Measurements from ENCODE around the gene NTF4.
"Not testable (repeated sequence)": the region's sequence is repeated elsewhere in the genome, so short reads cannot be mapped to it uniquely, and the experiment has no call there.

The NTF4 gene

DNA sequence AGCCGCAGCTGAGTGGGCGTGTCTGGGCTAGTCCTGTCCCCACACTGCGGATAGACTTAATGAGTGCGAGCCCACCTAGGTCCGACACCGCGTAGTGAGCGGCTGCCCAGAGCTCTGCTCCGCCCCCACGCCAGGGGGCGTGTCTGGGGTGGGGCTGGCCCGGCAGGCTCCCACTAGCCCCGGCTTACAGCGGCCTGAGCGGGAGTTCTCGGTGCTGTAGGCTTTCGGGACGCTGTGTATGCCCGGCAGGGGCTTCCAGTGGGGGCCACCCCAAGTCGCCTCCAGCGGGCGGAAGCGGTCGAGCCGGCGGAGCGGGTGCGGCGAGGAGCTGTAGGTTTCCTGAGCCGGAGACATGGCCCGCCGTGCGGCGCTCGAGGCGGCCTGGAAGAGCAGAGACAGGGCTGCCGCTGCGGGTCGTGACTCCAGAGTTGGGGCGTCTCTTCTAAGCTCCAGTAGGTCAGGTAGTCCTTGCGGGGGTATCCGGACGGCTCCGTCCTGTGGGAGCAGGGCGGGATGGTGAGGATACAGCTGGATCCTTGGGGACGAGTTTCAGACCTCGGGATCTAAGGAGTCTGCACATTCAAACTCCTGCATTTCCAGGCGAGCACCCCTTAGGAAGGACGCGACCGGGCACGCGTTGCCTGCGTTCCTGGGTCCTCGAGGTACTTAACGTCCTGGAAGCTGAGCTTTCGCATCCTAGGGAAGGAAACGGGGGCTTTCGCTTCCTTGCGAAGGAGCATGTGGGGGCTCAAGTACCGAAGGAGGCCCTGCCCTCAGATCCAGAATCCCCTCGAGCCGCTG, 8.3 kb downstream of the NTF4 start:
- DNase-seq = peak; percentile 27 to 63

GRCh38 chr19:49050376-49051033, 14.1 kb downstream of the NTF4 start:
- not testable (repeated sequence) for DNase-seq

DNA sequence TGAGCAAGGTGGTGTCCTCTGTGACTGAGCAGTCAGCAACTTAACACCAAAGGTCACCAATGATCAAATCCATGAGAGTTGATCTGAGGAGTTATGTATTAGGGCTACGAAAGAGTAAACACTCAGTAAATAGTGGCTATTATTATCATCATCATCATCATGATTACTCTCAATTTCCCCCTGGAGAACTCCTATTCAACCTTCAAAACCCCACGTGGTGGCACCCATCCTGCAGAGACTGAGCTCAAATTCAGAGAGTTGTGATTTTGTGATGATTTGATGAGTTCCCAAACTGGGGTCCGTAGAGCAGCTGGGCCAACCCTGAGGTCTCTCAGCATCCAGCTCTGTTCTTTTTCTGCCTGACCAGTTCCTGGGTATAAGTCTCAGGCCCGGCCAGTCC, 14.8 kb downstream of the NTF4 start:
- not testable (repeated sequence) for DNase-seq

DNA sequence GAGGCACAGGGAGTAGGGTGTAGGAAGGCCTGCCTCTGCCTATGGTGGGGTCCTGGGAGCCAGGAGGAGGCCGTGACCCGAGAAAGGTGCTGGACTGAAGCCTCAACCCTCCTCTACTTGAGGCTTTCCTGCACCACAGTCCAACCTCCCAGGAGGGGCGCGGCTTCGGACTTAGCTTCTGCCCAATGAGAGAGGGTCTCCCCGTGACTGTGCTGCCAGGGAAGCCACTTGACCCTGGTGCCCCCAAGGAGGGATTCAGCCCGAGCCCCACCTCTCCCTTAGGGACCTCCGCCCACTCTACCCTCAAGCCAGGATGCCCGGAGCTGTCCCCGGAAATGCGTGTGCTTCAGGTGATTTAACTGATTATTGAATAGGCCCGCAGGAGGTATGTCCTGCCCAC, 15.6 kb downstream of the NTF4 start, which contains the start of gene CGB8:
TSS of gene CGB8 (minus strand) at position 101 of the 400 bp plus-strand sequence. CDS start 372 bp downstream, outside the sequence.
- not testable (repeated sequence) for DNase-seq

DNA sequence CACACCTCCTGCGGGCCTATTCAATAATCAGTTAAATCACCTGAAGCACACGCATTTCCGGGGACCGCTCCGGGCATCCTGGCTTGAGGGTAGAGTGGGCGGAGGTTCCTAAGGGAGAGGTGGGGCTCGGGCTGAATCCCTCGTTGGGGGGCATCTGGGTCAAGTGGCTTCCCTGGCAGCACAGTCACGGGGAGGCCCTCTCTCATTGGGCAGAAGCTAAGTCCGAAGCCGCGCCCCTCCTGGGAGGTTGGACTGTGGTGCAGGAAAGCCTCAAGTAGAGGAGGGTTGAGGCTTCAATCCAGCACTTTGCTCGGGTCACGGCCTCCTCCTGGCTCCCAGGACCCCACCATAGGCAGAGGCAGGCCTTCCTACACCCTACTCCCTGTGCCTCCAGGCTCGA, 21.1 kb downstream of the NTF4 start, which contains the start of gene CGB5:
TSS of gene CGB5 (plus strand) at position 301 of the 400 bp plus-strand sequence. CDS start 362 bp downstream, outside the sequence.
- DNase-seq = not testable (repeated sequence)

DNA sequence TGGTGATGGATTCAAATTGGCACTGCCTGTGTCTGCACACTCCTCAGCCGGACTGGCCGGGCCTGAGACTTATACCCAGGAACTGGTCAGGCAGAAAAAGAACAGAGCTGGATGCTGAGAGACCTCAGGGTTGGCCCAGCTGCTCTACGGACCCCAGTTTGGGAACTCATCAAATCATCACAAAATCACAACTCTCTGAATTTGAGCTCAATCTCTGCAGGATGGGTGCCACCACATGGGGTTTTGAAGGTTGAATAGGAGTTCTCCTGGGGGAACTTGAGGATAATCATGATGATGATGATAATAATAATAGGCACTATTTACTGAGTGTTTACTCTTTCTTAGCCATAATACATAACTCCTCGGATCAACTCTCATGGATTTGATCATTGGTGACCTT, 22.0 kb downstream of the NTF4 start:
- not testable (repeated sequence) for DNase-seq

- DNase-seq = no peak
These were observed 22.4 kb downstream of the NTF4 start for GRCh38 chr19:49042177-49042576.

DNA sequence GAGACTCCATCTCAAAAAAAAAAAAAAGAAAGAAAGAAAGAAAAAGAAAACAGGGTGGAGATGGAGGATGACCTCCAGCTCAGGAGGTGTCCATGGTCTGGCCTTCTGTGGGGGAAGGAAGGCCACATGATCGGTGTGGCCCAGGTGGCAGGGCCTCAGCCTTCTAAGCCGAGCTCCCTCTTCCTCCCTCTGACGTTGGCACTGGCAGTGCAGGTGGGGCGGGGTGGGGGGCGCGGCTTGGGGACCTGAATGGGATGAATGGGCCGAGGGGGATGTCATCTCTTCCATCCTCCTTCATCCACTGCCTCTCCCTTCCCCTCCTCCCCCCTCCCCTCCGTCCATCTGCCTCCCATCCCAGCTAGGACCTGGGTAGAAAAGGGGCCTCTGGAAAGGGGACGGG, 24.9 kb downstream of the NTF4 start:
- DNase-seq = not testable (repeated sequence)

DNA sequence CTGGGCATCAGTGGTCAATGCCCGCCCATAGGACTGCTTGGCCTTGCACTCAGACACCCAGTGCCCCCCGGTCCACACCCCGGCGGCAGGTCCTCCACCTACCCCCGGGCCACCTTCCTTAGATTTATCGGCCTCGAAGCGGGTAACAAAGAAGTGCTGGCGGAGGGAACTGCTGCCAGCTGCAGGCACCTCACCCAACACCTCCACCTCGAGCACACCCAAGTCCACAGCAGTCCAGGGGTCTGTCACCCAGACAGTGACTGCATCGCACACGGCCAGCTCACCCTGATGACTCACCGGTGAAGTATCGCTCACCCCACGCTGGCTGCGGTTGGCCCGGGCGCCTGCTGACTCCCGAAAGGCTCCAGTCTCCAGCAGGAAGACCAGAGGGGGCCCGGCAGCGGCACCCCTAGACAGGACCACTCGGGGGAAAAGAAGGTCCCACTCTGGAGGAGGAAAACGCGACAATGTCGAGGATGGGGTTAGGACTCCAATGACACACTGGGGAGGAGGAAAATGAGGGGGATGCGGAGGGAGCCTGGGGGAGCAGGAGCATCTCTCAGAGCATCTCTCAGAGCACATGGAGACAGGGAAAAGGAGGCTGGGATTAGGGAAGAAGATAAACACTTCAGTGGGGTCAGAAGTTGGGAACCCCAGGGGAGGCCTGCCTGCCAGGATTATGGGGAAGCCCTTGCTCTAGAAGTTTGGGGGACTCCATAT, 25.9 kb downstream of the NTF4 start:
- DNase-seq = not testable (repeated sequence)

GRCh38 chr19:49038111-49038510, 26.5 kb downstream of the NTF4 start:
- not testable (repeated sequence) for DNase-seq

DNA sequence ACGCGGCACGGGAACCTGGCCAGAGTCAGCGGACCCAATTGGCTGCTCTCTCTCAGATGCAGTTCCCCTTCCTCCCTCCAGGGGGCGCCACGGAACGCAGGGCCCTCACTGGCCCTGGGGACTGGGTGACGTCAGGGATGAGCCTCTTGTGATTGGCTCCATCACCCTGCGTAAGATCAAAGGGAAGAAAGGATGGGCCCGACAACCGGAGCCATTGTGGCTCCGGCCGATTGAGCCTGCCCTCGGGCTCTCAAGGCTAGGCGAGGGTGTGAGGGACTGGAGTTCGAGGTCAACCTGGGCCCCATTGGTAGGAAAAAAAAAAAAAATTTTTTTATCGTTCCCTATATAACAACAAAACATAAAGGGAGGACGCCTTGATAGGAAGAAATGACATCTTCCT, 27.8 kb downstream of the NTF4 start, which contains the start of gene CGB1:
TSS of gene CGB1 (minus strand) at position 81 of the 400 bp plus-strand sequence. CDS start 184 bp downstream, outside the sequence.
- peak; percentile 24 to 62 for DNase-seq

DNA sequence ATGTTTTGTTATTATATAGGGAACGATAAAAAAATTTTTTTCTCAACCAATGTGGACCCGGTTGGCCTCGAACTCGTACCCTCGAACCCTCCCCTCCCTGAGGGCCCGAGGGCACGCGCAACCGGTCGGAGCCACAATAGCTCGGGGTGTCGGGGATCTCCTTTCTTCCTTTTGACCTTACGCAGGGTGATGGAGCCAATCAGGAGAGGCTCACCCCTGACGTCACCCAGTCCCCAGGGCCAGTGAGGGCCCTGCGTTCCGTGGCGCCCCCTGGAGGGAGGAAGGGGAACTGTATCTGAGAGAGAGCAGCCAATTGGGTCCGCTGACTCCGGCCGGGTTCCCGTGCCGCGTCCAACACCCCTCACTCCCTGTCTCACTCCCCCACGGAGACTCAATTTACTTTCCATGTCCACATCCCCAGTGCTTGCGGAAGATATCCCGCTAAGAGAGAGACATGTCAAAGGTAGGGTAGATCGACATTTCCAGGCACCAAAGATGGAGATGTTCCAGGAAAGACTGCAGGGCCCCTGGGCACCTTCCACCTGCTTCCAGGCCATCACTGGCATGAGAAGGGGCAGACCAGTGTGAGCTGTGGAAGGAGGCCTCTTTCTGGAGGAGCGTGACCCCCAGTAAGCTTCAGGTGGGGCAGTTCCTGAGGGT, 32.8 kb downstream of the NTF4 start, which contains the start of gene CGB2:
TSS of gene CGB2 (plus strand) at position 249 of the 660 bp plus-strand sequence. CDS start at position 455, 206 bp downstream.
- peak; percentile 40 to 80 for DNase-seq

DNA sequence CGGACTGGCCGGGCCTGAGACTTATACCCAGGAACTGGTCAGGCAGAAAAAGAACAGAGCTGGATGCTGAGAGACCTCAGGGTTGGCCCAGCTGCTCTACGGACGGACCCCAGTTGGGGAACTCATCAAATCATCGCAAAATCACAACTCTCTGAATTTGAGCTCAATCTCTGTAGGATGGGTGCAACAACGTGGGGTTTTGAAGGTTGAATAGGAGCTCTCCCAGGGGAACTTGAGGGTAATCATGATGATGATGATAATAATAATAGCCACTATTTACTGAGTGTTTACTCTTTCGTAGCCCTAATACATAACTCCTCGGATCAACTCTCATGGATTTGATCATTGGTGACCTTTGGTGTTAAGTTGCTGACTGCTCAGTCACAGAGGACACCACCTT, 34.3 kb downstream of the NTF4 start:
- DNase-seq = not testable (repeated sequence)

GRCh38 chr19:49029749-49030148, 34.9 kb downstream of the NTF4 start:
- not testable (repeated sequence) for DNase-seq

- DNase-seq = not testable (repeated sequence)
These were observed 35.9 kb downstream of the NTF4 start for GRCh38 chr19:49028686-49029085.

GRCh38 chr19:49025599-49025998, 39.0 kb downstream of the NTF4 start:
- not testable (repeated sequence) for DNase-seq

DNA sequence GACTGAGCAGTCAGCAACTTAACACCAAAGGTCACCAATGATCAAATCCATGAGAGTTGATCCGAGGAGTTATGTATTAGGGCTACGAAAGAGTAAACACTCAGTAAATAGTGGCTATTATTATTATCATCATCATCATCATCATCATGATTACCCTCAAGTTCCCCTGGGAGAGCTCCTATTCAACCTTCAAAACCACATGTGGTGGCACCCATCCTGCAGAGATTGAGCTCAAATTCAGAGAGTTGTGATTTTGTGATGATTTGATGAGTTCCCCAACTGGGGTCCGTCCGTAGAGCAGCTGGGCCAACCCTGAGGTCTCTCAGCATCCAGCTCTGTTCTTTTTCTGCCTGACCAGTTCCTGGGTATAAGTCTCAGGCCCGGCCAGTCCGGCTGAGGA, 39.5 kb downstream of the NTF4 start:
- DNase-seq = not testable (repeated sequence)

DNA sequence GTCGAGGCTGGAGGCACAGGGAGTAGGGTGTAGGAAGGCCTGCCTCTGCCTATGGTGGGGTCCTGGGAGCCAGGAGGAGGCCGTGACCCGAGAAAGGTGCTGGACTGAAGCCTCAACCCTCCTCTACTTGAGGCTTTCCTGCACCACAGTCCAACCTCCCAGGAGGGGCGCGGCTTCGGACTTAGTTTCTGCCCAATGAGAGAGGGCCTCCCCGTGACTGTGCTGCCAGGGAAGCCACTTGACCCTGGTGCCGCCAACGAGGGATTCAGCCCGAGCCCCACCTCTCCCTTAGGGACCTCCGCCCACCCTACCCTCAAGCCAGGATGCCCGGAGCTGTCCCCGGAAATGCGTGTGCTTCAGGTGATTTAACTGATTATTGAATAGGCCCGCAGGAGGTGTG, 40.4 kb downstream of the NTF4 start, which contains the start of gene CGB3:
TSS of gene CGB3 (minus strand) at position 101 of the 400 bp plus-strand sequence. CDS start 362 bp downstream, outside the sequence.
- not testable (repeated sequence) for DNase-seq

GRCh38 chr19:49022116-49022515, 42.5 kb downstream of the NTF4 start:
- no peak for DNase-seq

DNA sequence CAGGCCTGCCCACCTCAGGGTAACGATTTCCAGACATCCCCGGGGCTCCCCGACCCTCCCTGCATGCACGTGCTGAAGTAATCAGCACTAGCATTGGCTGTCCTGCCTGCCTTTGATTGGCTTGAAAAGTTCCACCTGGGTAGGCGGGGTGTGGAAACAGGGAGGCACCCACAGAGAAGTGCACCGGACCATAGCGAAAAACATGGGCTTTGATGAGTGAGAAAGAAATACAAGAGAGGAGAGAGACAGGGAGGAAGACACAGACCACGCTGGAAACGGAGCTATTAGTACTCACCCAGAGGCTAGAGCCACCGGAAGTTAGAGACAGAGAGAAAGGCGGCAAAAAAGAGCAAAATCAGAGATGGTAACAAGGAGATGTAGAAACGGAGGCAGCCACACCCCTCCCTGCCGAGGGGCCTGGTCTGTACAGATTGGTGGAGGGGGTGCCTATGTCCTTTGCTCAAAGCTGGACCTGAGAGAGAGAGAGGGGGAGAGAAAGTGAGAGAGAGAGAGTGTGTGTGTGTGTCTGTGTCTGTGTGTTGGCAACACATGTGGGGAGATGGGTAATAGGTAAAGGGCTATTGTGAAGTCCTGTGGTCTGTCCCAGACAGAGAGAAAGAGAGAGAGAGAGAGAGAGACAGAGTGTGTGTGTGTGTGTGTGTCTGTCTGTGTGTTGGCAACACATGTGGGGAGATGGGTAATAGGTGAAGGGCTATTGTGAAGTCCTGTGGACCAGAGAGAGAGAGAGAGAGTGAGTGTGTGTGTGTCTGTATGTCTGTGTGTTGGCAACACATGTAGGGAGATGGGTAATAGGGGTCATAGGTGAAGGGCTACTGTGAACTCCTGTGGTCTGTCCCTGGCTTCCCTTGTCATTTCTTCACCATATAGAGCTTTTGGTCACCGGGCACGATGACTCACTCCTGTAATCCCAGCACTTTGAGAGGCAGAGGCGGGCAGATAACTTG, 43.4 kb downstream of the NTF4 start:
- no peak for DNase-seq

DNA sequence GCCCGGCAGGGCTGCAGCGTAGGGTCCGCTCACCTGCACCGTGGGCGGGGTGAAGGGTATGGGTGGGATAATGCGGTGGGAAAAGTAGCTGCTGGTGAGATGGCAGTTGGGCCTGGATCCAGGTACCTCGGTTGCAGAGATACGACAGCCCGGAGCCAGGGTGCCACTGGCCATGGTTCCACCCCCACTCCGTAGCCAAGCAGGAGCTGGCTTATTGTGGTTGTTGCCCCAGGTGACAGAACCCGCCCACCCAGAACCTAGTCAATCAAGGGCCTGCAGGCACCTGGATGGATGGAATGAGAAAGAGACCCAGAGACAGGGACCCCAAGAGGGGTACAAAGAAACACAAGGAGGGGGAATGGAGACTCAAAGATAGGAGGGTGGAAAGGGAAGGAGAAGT, 44.3 kb downstream of the NTF4 start:
- no peak for DNase-seq

Data from NCI-H524 (cell line).